ENCODE data around the gene PRRT2.
"Not testable (repeated sequence)": the region's sequence is repeated elsewhere in the genome, so short reads cannot be mapped to it uniquely, and the experiment has no call there.

The PRRT2 gene

DNA sequence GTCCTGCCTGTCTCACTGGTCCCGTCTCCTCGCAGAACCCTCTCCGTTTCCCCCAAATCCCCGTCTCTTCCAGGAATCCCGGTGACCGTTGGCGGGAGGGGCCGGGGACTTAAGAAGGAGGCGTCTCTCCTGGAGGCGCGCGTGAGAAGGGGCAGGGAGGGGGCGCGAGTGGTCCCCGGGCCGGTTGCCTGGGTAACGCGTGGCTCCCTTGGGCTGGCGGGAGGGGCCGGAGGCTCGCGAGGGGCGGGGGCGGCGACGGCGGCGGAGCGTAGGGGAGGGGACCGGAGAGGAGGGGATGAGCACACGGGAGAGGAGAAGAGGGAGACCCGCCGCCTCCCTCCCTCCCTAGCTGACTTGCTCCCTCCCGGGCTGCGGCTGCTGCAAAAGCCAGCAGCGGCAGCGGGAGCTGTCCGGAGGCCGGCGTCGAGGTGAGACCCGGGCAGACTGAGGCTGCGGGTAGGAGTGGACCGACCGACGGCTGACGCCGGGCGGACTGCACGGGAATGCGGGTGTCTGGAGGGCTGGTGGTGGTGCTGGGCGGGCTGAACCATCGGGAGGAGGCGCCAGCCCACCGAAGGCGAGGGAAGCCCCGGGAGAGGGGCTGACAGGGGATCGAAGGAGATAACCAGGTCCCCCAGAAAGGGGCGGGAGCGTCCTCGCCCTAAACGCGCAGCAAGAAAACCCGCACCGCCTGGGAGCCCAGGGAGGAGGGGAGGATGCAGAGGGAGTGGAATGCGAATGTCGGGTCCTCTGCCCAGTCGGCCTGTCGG, at the start of gene PRRT2:
TSS of gene PRRT2 (plus strand) at position 298 of the 770 bp plus-strand sequence. CDS start 862 bp downstream, outside the sequence.
- Histone ChIP-seq H3K9me3 (replicated peaks in 1 of 11) (no peaks in the 10 kb centered on the region), H3K4me2 (peak within 1 kb of the TSS; percentile 95 to 100 (median 100)), H3K36me3 (peaks cover 11 to 35% (median 25%) of the 10 kb centered on the region in 11 experiments; a peak in 20 of 22 replicates), H3K27me3 (peaks cover 0 to 11% (median 0%) of the 10 kb centered on the region in 11 experiments; a peak in 3 of 22 replicates), H3K9ac (peak within 1 kb of the TSS; percentile 38 to 99 (median 96); a peak in 21 of 22 replicates), H3K27ac (peak within 1 kb of the TSS in 9 of 11 experiments; percentile 27 to 98 (median 88); a peak in 18 of 22 replicates), H3K4me1 (peaks cover 65 to 72% (median 69%) of the 10 kb centered on the region in 10 experiments), H4K20me1 (peaks cover 24 to 44% (median 37%) of the 10 kb centered on the region in 11 experiments; a peak in 21 of 22 replicates), H3K4me3 (peak within 1 kb of the TSS; percentile 74 to 88 (median 81))
- TF ChIP-seq Cebpa-rat (IDR thresholded peaks at IDR 0.05): no peak

DNA sequence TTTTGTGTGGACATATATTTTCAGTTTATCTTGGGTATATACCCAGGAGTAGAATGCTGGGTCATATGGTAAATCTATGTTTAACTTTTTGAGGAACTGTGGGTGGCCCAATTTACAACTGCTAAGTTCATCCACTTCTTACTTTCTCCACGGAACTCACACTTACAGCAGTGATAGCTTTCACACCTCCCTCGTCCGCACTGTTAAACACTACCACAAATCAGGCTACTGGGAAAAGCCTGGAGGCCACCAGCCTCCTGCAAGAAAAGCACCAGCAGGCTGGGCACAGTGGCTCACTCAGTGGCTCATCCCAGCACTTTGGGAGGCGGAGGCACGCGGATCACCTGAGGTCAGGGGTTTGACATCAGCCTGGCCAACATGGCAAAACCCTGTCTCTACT, 48.7 kb upstream of the PRRT2 start:
- Histone ChIP-seq H3K4me3 (no peak overlapping the region), H3K36me3 (no peaks in the 10 kb centered on the region), H3K27me3 (no peaks in the 10 kb centered on the region), H3K9ac (no peak overlapping the region), H3K4me1 (peaks cover 13 to 21% (median 15%) of the 10 kb centered on the region in 10 experiments), H3K9me3 (replicated peaks in 1 of 11) (no peaks in the 10 kb centered on the region), H3K4me2 (peak overlapping the region; percentile 14 to 66 (median 39); a peak in 19 of 22 replicates), H4K20me1 (no peaks in the 10 kb centered on the region), H3K27ac (no peak overlapping the region; a peak in 2 of 22 replicates)
- no peak for TF ChIP-seq Cebpa-rat (IDR thresholded peaks at IDR 0.05)

GRCh38 chr16:29765167-29766032, 46.6 kb upstream of the PRRT2 start:
- no peaks in the 10 kb centered on the region for H3K27me3 ChIP-seq
- H3K36me3 ChIP-seq: no peaks in the 10 kb centered on the region
- H3K4me1 ChIP-seq: peaks cover 10 to 20% (median 15%) of the 10 kb centered on the region in 10 experiments
- TF ChIP-seq Cebpa-rat (IDR thresholded peaks at IDR 0.05): no peak
- no peaks in the 10 kb centered on the region for H4K20me1 ChIP-seq
- no peak overlapping the region for H3K4me3 ChIP-seq
- no peak overlapping the region for H3K4me2 ChIP-seq
- H3K27ac ChIP-seq: no peak overlapping the region
- H3K9me3 ChIP-seq (replicated peaks in 1 of 11): no peaks in the 10 kb centered on the region
- H3K9ac ChIP-seq: no peak overlapping the region

GRCh38 chr16:29766571-29766970, 45.4 kb upstream of the PRRT2 start:
- Histone ChIP-seq H3K4me3 (no peak overlapping the region), H3K9me3 (replicated peaks in 1 of 11) (no peaks in the 10 kb centered on the region), H3K4me1 (peaks cover 10 to 21% (median 16%) of the 10 kb centered on the region in 10 experiments), H3K27me3 (no peaks in the 10 kb centered on the region), H3K9ac (no peak overlapping the region), H3K27ac (no peak overlapping the region), H4K20me1 (no peaks in the 10 kb centered on the region), H3K4me2 (peak overlapping the region in 1 of 11 experiments; percentile 40; a peak in 1 of 22 replicates), H3K36me3 (no peaks in the 10 kb centered on the region)
- TF ChIP-seq Cebpa-rat (IDR thresholded peaks at IDR 0.05): no peak

- Histone ChIP-seq H3K4me3 (no peak overlapping the region), H3K4me2 (0 out of 22 replicates have a peak overlapping the region, but pooled peaks of 1 of the 11 experiments have one; percentile 40), H3K36me3 (no peaks in the 10 kb centered on the region)
Measured at GRCh38 chr16:29767062-29767461, 44.9 kb upstream of the PRRT2 start.

GRCh38 chr16:29769507-29769906, 42.5 kb upstream of the PRRT2 start:
- peaks cover 0 to 7% (median 0%) of the 10 kb centered on the region in 10 experiments; a peak in 1 of 20 replicates for H3K4me1 ChIP-seq
- no peak overlapping the region for H3K4me3 ChIP-seq
- no peak overlapping the region for H3K27ac ChIP-seq
- H3K27me3 ChIP-seq: no peaks in the 10 kb centered on the region
- H3K36me3 ChIP-seq: no peaks in the 10 kb centered on the region
- no peak overlapping the region for H3K9ac ChIP-seq
- no peak for TF ChIP-seq Cebpa-rat (IDR thresholded peaks at IDR 0.05)
- no peak overlapping the region for H3K4me2 ChIP-seq
- no peaks in the 10 kb centered on the region for H3K9me3 ChIP-seq (replicated peaks in 1 of 11)
- H4K20me1 ChIP-seq: no peaks in the 10 kb centered on the region

More at GRCh38 chr16:29767062-29767461, 44.9 kb upstream of the PRRT2 start:
- H3K4me1 ChIP-seq: peaks cover 10 to 21% (median 15%) of the 10 kb centered on the region in 10 experiments
- H3K9me3 ChIP-seq (replicated peaks in 1 of 11): no peaks in the 10 kb centered on the region
- TF ChIP-seq Cebpa-rat (IDR thresholded peaks at IDR 0.05): no peak
- no peak overlapping the region for H3K27ac ChIP-seq
- no peak overlapping the region for H3K9ac ChIP-seq
- no peaks in the 10 kb centered on the region for H4K20me1 ChIP-seq
- no peaks in the 10 kb centered on the region for H3K27me3 ChIP-seq

- Histone ChIP-seq H3K9me3 (replicated peaks in 1 of 11) (no peaks in the 10 kb centered on the region), H3K4me1 (peaks cover 0 to 7% (median 0%) of the 10 kb centered on the region in 10 experiments; a peak in 1 of 20 replicates), H3K4me3 (no peak overlapping the region), H4K20me1 (no peaks in the 10 kb centered on the region), H3K27ac (no peak overlapping the region), H3K36me3 (no peaks in the 10 kb centered on the region), H3K4me2 (no peak overlapping the region), H3K9ac (no peak overlapping the region), H3K27me3 (no peaks in the 10 kb centered on the region)
- TF ChIP-seq Cebpa-rat (IDR thresholded peaks at IDR 0.05): no peak
Measured at GRCh38 chr16:29770250-29770929, 41.6 kb upstream of the PRRT2 start.

DNA sequence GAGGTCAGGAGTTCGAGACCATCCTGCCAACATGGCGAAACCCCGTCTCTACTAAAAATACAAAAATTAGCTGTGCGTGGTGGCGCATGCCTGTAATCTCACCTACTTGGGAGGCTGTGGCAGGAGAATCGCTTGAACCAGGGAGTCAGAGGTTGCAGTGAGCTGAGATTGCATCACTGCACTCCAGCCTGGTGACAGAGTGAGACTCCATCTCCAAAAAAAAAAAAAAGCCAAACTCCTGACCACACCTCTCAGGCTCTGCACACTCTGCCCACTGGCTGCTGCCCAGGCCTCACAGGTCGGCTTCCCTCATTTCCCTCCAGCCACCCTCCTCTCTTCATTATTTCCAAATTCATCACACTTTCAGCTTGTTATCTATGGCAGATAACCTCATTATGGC, 39.7 kb upstream of the PRRT2 start:
- not testable (repeated sequence) for H3K4me3 ChIP-seq; H3K9ac ChIP-seq; H4K20me1 ChIP-seq; H3K4me2 ChIP-seq; H3K9me3 ChIP-seq (replicated peaks in 1 of 11); H3K36me3 ChIP-seq; H3K27ac ChIP-seq; H3K27me3 ChIP-seq
- H3K4me1 ChIP-seq: peaks cover 0 to 12% (median 4%) of the 10 kb centered on the region in 10 experiments; a peak in 6 of 20 replicates
